Middle frontal gyrus (tissue), 1 donor: ENCODE measurements around the gene TSKU.
"Not testable (repeated sequence)": the region's sequence is repeated elsewhere in the genome, so short reads cannot be mapped to it uniquely, and the experiment has no call there.

Source experiments
- DNase-seq: peaks from one replicate; pipeline ENCODE4 v3.0.0-alpha.2; 2015; ENCODE audit warnings: low spot score; ENCODE audit errors: extremely low spot score

The TSKU gene

GRCh38 chr11:76824083-76824939, 41.2 kb downstream of the TSKU start:
- DNase-seq: no peak

GRCh38 chr11:76824980-76825725, 42.0 kb downstream of the TSKU start:
- no peak for DNase-seq

- DNase-seq: no peak
Observed at GRCh38 chr11:76825726-76826396, 42.7 kb downstream of the TSKU start.

GRCh38 chr11:76826508-76826907, 43.4 kb downstream of the TSKU start:
- not testable (repeated sequence) for DNase-seq

GRCh38 chr11:76827005-76827404, 43.8 kb downstream of the TSKU start:
- DNase-seq: not testable (repeated sequence)

GRCh38 chr11:76830639-76831327, 47.6 kb downstream of the TSKU start:
- DNase-seq: no peak

- DNase-seq: no peak
Observed at GRCh38 chr11:76831686-76832310, 48.6 kb downstream of the TSKU start.

GRCh38 chr11:76832361-76832760, 49.2 kb downstream of the TSKU start:
- no peak for DNase-seq

- DNase-seq: no peak
Observed at GRCh38 chr11:76834151-76834550, 51.0 kb downstream of the TSKU start.

- DNase-seq: no peak
Observed at GRCh38 chr11:76835036-76835435, 51.9 kb downstream of the TSKU start.

- peak; percentile 55 for DNase-seq
Observed at GRCh38 chr11:76835928-76836612, 52.9 kb downstream of the TSKU start.

GRCh38 chr11:76836613-76837291, 53.6 kb downstream of the TSKU start:
- no peak for DNase-seq

- DNase-seq: no peak
Observed at GRCh38 chr11:76837696-76838677, 54.8 kb downstream of the TSKU start.

GRCh38 chr11:76838678-76839068, 55.5 kb downstream of the TSKU start:
- DNase-seq: no peak

- no peak for DNase-seq
Observed at GRCh38 chr11:76839311-76839710, 56.2 kb downstream of the TSKU start.

- DNase-seq: no peak
Observed at GRCh38 chr11:76841923-76842452, 58.8 kb downstream of the TSKU start.

GRCh38 chr11:76843907-76844306, 60.8 kb downstream of the TSKU start:
- DNase-seq: no peak

- DNase-seq: no peak
Observed at GRCh38 chr11:76844511-76844910, 61.4 kb downstream of the TSKU start.
